GM23338 (cell line): ENCODE data around the gene LTBP2. TPM values are rescaled to one million over a fixed set of nuclear protein-coding genes. Genes with fewer than 3 reads are reported as not detected.

Experiments used
- ATAC-seq: fragments of 200-7000 bp; cut with Tn5 transposase; 3 replicates; pipeline ENCODE4 v1.9.1; 2020
- DNase-seq: peaks from one replicate; pipeline ENCODE4 v3.0.0-alpha.2; 2015; ENCODE audit warnings: low spot score
- H2AFZ ChIP-seq: fragments of 200-600 bp; sonication (generic); 2 replicates; pipeline ENCODE4 v1.8.0; 2016; ENCODE audit warnings: antibody characterized with exemption, mild to moderate bottlenecking, moderate library complexity
- H3F3A ChIP-seq: fragments of 200-600 bp; sonication (generic); replicated peaks from 2 replicates; pipeline ENCODE4 v1.8.0; 2017; ENCODE audit warnings: antibody characterized with exemption, mixed run types, low read depth
- H3K27ac ChIP-seq: fragments of 200-600 bp; sonication (generic); 2 replicates; pipeline ENCODE4 v1.6.1; 2016; ENCODE audit warnings: low read depth
- H3K27me3 ChIP-seq: fragments of 200-600 bp; sonication (generic); 2 replicates; pipeline ENCODE4 v1.8.0; 2016; ENCODE audit warnings: mild to moderate bottlenecking, mixed run types, moderate library complexity; ENCODE audit not compliant: insufficient read depth
- H3K36me3 ChIP-seq: fragments of 200-600 bp; sonication (generic); 2 replicates; pipeline ENCODE4 v1.8.0; 2016; ENCODE audit warnings: mild to moderate bottlenecking; ENCODE audit not compliant: insufficient read depth
- H3K4me1 ChIP-seq: fragments of 200-600 bp; sonication (generic); 2 replicates; pipeline ENCODE4 v1.8.0; 2016; ENCODE audit warnings: mild to moderate bottlenecking, moderate library complexity; ENCODE audit not compliant: insufficient read depth
- H3K4me2 ChIP-seq: fragments of 200-600 bp; sonication (generic); 2 replicates; pipeline ENCODE4 v1.7.1; 2017; ENCODE audit warnings: mixed run types
- H3K4me3 ChIP-seq: fragments of 200-600 bp; sonication (generic); 2 replicates; pipeline ENCODE4 v1.6.1; 2016; ENCODE audit warnings: mixed run types
- H3K79me2 ChIP-seq: fragments of 200-600 bp; sonication (generic); replicated peaks from 2 replicates; pipeline ENCODE4 v1.8.0; 2017; ENCODE audit warnings: mild to moderate bottlenecking; ENCODE audit not compliant: insufficient read depth
- H3K9me2 ChIP-seq: fragments of 200-600 bp; sonication (generic); 2 replicates; pipeline ENCODE4 v1.8.0; 2017; ENCODE audit not compliant: insufficient read depth
- H4K20me1 ChIP-seq: fragments of 200-600 bp; sonication (generic); replicated peaks from 2 replicates; pipeline ENCODE4 v1.8.0; 2017; ENCODE audit warnings: mild to moderate bottlenecking; ENCODE audit not compliant: insufficient read depth
- H3K27ac Mint-ChIP-seq: 2 replicates; pipeline ENCODE4 v1.8.0; 2020; ENCODE audit warnings: inconsistent platforms, mild to moderate bottlenecking, moderate library complexity, mixed read lengths
- H3K27me3 Mint-ChIP-seq: 3 replicates; pipeline ENCODE4 v1.8.0; 2022; ENCODE audit warnings: low read depth, mild to moderate bottlenecking, moderate library complexity, mixed read lengths, inconsistent platforms; ENCODE audit not compliant: insufficient read depth, poor library complexity
- H3K36me3 Mint-ChIP-seq: 3 replicates; pipeline ENCODE4 v1.8.0; 2021; ENCODE audit warnings: low read depth, mild to moderate bottlenecking, inconsistent platforms, moderate library complexity, mixed read lengths
- H3K4me1 Mint-ChIP-seq: 3 replicates; pipeline ENCODE4 v1.8.0; 2020; ENCODE audit warnings: mild to moderate bottlenecking, inconsistent platforms, mixed read lengths
- H3K4me3 Mint-ChIP-seq: 3 replicates; pipeline ENCODE4 v1.8.0; 2021; ENCODE audit warnings: moderate library complexity, mild to moderate bottlenecking, inconsistent platforms, mixed read lengths
- H3K9me3 Mint-ChIP-seq: 3 replicates; pipeline ENCODE4 v1.8.0; 2020; ENCODE audit warnings: moderate library complexity, mild to moderate bottlenecking, inconsistent platforms, mixed read lengths
- CREB1 ChIP-seq: fragments of 250-450 bp; sonication (Bioruptor Pico); IDR thresholded peaks from 2 replicates; pipeline ENCODE4 v1.5.0; 2020; ENCODE audit warnings: low read depth, mild to moderate bottlenecking, moderate library complexity
- CTCF ChIP-seq, 2 experiments: fragments of 200-600 bp in 1 of 2; sonication (generic) in 1 of 2; conservative IDR thresholded peaks; 2 replicates each; pipeline versions ENCODE4 v1.5.1 to v1.6.1; 2016 to 2017; ENCODE audit warnings: antibody characterized with exemption in 2 of 2, low read depth in 2 of 2, mild to moderate bottlenecking in 2 of 2, moderate library complexity in 1 of 2
- ETS1 ChIP-seq: IDR thresholded peaks from 2 replicates; pipeline ENCODE4 v1.6.1; 2016; ENCODE audit warnings: antibody characterized with exemption
- EZH2 ChIP-seq: fragments of 200-600 bp; sonication (generic); IDR thresholded peaks from one replicate; pipeline ENCODE4 v1.8.0; 2017; ENCODE audit warnings: antibody characterized with exemption, mild to moderate bottlenecking, low read depth; ENCODE audit not compliant: unreplicated experiment
- EZH2phosphoT487 ChIP-seq: fragments of 200-600 bp; sonication (generic); IDR thresholded peaks from one replicate; pipeline ENCODE4 v1.8.1; 2018; ENCODE audit warnings: antibody characterized with exemption; ENCODE audit not compliant: unreplicated experiment
- JUNB ChIP-seq: IDR thresholded peaks from one replicate; pipeline ENCODE4 v1.6.1; 2016; ENCODE audit warnings: antibody characterized with exemption; ENCODE audit not compliant: unreplicated experiment
- NANOG ChIP-seq: IDR thresholded peaks from 2 replicates; pipeline ENCODE4 v1.6.1; 2016; ENCODE audit warnings: antibody characterized with exemption, borderline replicate concordance
- POLR2AphosphoS5 ChIP-seq: IDR thresholded peaks from 2 replicates; pipeline ENCODE4 v1.6.1; 2016; ENCODE audit warnings: antibody characterized with exemption, low read depth
- REST ChIP-seq: IDR thresholded peaks from one replicate; pipeline ENCODE4 v1.6.1; 2018; ENCODE audit warnings: antibody characterized with exemption; ENCODE audit not compliant: unreplicated experiment
- STAT1 ChIP-seq: IDR thresholded peaks from one replicate; pipeline ENCODE4 v1.6.1; 2016; ENCODE audit warnings: antibody characterized with exemption; ENCODE audit not compliant: unreplicated experiment
- ZNF114 ChIP-seq: fragments of 250-450 bp; sonication (Bioruptor Pico); IDR thresholded peaks from 2 replicates; pipeline ENCODE4 v1.5.0; 2020; ENCODE audit warnings: mild to moderate bottlenecking, moderate library complexity
- ZNF331 ChIP-seq: fragments of 250-450 bp; sonication (Bioruptor Pico); IDR thresholded peaks from 2 replicates; pipeline ENCODE4 v1.5.0; 2020; ENCODE audit warnings: low read depth, mild to moderate bottlenecking, moderate library complexity
- ZNF462 ChIP-seq: fragments of 250-450 bp; sonication (Bioruptor Pico); IDR thresholded peaks from 2 replicates; pipeline ENCODE4 v1.5.0; 2020; ENCODE audit warnings: mild to moderate bottlenecking, moderate library complexity
- polyA plus RNA-seq: library from polyadenylated mRNA; unstranded; fragments of >200 nt; fragmentation: Nextera tagmentation; extraction: Ambion mirVana; gene quantifications from 2 replicates; pipeline ENCODE4 v1.2.1, GENCODE V29; 2016
- total RNA-seq: library from RNA; depleted of rRNA; stranded (reverse); fragments of >200 nt; shearing (Covaris generic); gene quantifications from 2 replicates; pipeline ENCODE4 v1.2.3, GENCODE V29; 2014

Gene LTBP2
- total and polyA plus RNA-seq, 2 experiments from 2014 or later, result 0.27 to 0.49 TPM

GRCh38 chr14:74566174-74567141, 45.6 kb downstream of the LTBP2 start:
- peaks cover 16% of the 10 kb centered on the region for H3K4me1 Mint-ChIP-seq
- no peak overlapping the region for H3K4me3 ChIP-seq
- ATAC-seq (no peak), DNase-seq (no peak)
- no peaks in the 10 kb centered on the region for H3K36me3 Mint-ChIP-seq
- no peak for TF ChIP-seq REST
- no peak for TF ChIP-seq CTCF (conservative IDR thresholded peaks at IDR 0.05; ENCODE audit: low read depth in 2 of 2)
- no peak for TF ChIP-seq ZNF462 (CRISPR knock-in tag)
- TF ChIP-seq EZH2, result no peak
- no peak for TF ChIP-seq NANOG
- no peak for TF ChIP-seq ZNF114 (CRISPR knock-in tag)
- TF ChIP-seq CREB1, result no peak
- no peak for TF ChIP-seq STAT1
- no peak for TF ChIP-seq ZNF331 (CRISPR knock-in tag)
- no peak for TF ChIP-seq ETS1
- no peak for TF ChIP-seq POLR2AphosphoS5
- no peak for TF ChIP-seq JUNB
- TF ChIP-seq EZH2phosphoT487, result no peak
- no peaks in the 10 kb centered on the region for H3K9me2 ChIP-seq
- no peaks in the 10 kb centered on the region for H3K79me2 ChIP-seq
- H3K27me3 Mint-ChIP-seq, result peaks cover 2% of the 10 kb centered on the region
- H3K4me3 Mint-ChIP-seq, result no peak overlapping the region
- no peaks in the 10 kb centered on the region for H4K20me1 ChIP-seq
- no peak overlapping the region for H3K27ac ChIP-seq
- 0 out of 2 replicates have a peak, but pooled peaks cover 6% of the 10 kb centered on the region for H3K4me1 ChIP-seq
- no peaks in the 10 kb centered on the region for H3F3A ChIP-seq
- no peaks in the 10 kb centered on the region for H3K27me3 ChIP-seq
- H2AFZ ChIP-seq, result 0 out of 2 replicates have a peak overlapping the region, but pooled peaks have one; percentile 47
- no peaks in the 10 kb centered on the region for H3K9me3 Mint-ChIP-seq
- no peak overlapping the region for H3K4me2 ChIP-seq
- H3K36me3 ChIP-seq, result no peaks in the 10 kb centered on the region
- no peak overlapping the region for H3K27ac Mint-ChIP-seq
